ENCODE data around the gene LRIT2. TPM values are rescaled to one million over a fixed set of nuclear protein-coding genes. Genes with fewer than 3 reads are reported as not detected.
A peak's percentile ranks its signal among the peaks of the same experiment; 100 is the strongest.

Gene LRIT2
- total RNA-seq, 1 donor from 2014 or later: not detected

DNA sequence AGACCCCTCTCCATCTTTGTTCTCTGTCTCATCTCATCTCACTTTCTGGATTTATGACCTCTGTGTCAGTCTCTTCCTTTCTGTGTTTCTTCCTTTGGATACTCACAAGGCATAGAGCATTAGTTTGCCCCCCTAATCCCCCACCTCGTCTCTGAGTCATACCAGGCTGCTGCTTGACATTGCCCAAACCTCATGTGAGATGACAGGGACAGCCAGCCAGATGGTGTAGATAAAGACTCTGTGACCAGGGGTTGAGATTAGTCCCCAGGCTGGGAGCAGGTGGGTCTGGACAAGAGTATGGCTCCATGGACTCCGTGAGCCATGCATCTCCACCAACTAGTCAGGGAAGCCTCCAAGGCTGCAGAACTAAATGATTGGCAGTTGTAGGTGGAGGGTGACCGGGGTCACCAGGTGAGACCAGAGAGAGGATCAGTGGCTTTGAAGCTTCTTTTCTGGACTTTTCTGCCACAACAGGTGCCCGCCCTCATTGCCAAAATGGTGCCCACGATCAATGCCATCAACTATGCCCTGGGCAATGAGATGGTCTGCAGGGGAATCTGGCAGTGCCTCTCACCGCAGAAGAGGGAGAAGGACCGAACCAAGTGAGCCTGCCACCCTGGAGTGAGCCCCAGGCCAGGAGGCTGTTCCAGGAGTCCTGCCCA, 32.8 kb upstream of the LRIT2 start:
- Mint-ChIP-seq H3K27ac (no peak overlapping the region), H3K36me3 (ENCODE audit: insufficient read depth) (no peaks in the 10 kb centered on the region), H3K4me3 (ENCODE audit: low read depth) (no peak overlapping the region), H3K9me3 (ENCODE audit: low read depth) (no peaks in the 10 kb centered on the region), H3K4me1 (ENCODE audit: low read depth) (no peaks in the 10 kb centered on the region), H3K27me3 (peaks cover 28% of the 10 kb centered on the region)
- TF ChIP-seq, protein P1, sequence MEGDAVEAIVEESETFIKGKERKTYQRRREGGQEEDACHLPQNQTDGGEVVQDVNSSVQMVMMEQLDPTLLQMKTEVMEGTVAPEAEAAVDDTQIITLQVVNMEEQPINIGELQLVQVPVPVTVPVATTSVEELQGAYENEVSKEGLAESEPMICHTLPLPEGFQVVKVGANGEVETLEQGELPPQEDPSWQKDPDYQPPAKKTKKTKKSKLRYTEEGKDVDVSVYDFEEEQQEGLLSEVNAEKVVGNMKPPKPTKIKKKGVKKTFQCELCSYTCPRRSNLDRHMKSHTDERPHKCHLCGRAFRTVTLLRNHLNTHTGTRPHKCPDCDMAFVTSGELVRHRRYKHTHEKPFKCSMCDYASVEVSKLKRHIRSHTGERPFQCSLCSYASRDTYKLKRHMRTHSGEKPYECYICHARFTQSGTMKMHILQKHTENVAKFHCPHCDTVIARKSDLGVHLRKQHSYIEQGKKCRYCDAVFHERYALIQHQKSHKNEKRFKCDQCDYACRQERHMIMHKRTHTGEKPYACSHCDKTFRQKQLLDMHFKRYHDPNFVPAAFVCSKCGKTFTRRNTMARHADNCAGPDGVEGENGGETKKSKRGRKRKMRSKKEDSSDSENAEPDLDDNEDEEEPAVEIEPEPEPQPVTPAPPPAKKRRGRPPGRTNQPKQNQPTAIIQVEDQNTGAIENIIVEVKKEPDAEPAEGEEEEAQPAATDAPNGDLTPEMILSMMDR (IDR thresholded peaks at IDR 0.05; ENCODE audit: unreplicated experiment): no peak
- no peak for DNase-seq (ENCODE audit: low spot score, unreplicated experiment)

DNA sequence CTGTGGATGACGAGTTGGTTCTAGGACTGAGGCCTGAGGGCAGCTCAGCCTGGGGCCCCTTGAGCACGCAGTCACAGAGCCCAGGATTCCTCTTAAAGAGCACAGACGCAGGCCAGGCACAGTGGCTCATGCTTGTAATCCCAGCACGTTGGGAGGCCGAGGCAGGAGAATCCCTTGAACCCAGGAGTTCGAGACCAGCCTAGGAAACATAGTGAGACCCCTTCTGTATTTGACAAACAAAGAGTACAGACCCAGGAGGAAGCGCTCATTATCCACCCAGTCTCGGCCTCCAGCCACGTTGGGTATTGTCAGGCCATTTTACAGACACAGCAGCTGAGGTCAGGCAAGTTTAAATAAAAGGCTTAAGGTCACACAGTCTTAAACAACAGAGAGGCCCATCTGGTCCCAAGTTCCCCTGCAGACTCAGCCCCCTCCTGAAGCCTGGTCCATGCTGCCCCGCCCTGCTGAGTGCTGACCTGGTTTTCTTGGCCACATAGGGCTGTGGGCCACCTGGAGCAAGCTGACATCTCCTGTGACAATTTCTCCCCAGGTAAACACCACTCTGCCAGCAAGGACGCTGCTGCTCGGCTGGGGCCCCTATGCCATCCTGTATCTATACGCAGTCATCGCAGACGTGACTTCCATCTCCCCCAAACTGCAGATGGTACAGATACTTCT, 32.1 kb upstream of the LRIT2 start:
- Mint-ChIP-seq H3K27ac (no peak overlapping the region), H3K36me3 (ENCODE audit: insufficient read depth) (no peaks in the 10 kb centered on the region)
- DNase-seq (ENCODE audit: low spot score, unreplicated experiment): no peak

DNA sequence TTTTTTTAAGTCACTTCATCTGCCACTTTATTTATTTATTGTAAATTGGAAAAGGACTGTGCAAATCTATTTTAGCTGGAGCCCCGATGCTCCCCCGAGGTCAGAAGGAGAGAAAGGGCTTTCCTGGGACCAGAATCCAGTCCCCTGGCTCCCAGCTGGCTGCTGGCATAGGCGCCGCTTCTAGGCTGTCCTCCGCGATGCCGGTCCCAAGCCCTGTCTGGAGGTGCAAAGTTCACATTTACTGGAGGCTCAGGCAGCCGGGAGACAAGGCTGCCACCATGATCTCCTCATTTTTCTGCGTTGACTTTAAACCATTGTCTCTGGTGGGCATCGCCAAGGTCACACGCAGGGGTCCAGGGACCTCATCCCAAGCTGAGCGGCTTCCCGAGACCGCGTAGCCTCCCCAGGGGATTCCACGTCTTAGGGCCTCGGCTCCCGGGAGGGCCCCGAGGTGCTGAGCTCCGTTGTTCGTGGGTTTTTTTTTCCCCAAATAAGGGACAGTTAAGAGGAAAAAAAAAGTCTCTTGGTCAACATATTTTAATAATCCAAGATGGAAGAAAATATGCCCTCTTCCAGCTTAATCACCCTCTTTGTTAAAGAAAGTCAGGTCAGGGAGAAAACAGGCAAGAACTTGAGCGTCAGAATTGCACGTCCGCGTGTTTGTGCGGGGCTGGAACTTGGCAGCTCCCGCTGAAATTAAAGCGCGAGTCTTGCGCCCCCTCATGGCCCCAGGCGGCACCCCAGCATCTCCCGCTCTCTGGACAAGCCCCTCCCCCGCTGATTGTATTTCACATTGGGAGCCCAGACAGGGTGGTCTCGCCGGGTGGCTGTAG, 31.4 kb upstream of the LRIT2 start:
- no peak for DNase-seq (ENCODE audit: low spot score, unreplicated experiment)

More for the DNA sequence above, 32.1 kb upstream of the LRIT2 start:
- Mint-ChIP-seq H3K9me3 (ENCODE audit: low read depth) (no peaks in the 10 kb centered on the region), H3K4me3 (ENCODE audit: low read depth) (no peak overlapping the region), H3K4me1 (ENCODE audit: low read depth) (no peaks in the 10 kb centered on the region), H3K27me3 (peaks cover 26% of the 10 kb centered on the region)
- TF ChIP-seq, protein P1 (IDR thresholded peaks at IDR 0.05; ENCODE audit: unreplicated experiment): no peak

DNA sequence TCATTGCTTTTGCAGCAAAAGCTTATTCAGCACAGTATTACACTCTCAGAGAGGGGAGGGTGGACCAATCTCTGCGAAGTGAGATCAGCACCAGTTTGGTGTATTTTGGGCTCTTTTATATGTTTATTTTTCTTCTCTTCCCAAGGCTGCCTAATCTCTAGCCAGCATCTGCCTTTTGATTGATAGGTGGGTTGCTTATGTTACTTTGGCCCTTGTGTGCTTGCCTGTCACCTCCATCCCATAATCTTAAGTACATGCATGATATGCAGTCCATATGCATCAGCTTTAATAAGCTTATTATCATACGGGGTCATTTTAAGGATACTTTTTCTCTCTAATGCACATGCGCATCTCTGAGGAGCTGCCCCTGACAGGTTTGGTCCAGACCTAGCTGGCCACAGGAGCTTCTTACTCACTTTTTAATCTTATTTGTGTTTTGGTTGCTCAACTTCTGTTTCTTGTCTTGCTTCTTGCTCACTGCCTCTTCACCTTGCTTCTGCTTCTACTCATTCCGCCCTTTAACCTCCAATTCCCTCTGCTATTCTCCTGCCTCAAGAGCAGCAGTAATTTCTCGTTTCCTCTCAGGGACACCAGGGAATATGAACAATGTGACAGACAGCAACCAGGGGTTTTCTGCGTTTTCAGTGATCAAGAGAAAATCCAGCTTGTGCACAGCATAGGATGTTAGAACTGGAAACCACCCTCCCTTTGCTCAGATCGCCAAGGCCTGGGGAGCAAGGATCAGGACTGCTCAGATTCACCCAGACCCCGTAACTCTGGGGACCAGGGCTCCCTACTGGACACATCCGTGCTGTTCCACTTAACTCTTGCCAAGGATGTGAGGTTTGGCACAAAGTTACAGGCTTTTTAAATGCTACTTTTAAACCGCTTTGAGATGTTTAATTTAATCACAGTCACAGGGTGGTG, 29.5 kb upstream of the LRIT2 start:
- Mint-ChIP-seq H3K4me1 (ENCODE audit: low read depth) (no peaks in the 10 kb centered on the region), H3K4me3 (ENCODE audit: low read depth) (no peak overlapping the region), H3K9me3 (ENCODE audit: low read depth) (no peaks in the 10 kb centered on the region), H3K27me3 (peaks cover 21% of the 10 kb centered on the region), H3K36me3 (ENCODE audit: insufficient read depth) (no peaks in the 10 kb centered on the region), H3K27ac (no peak overlapping the region)
- no peak for DNase-seq (ENCODE audit: low spot score, unreplicated experiment)
- TF ChIP-seq, protein P1 (IDR thresholded peaks at IDR 0.05; ENCODE audit: unreplicated experiment): no peak

More for the DNA sequence above, 31.4 kb upstream of the LRIT2 start:
- Mint-ChIP-seq H3K9me3 (ENCODE audit: low read depth) (no peaks in the 10 kb centered on the region), H3K4me3 (ENCODE audit: low read depth) (no peak overlapping the region), H3K36me3 (ENCODE audit: insufficient read depth) (no peaks in the 10 kb centered on the region), H3K27ac (no peak overlapping the region), H3K4me1 (ENCODE audit: low read depth) (no peaks in the 10 kb centered on the region), H3K27me3 (peaks cover 21% of the 10 kb centered on the region)
- TF ChIP-seq, protein P1 (IDR thresholded peaks at IDR 0.05; ENCODE audit: unreplicated experiment): peak; percentile 70
